Heart left ventricle (tissue), 16 donors: ENCODE measurements around the gene TPD52L2. TPM values are rescaled to one million over a fixed set of nuclear protein-coding genes. Genes with fewer than 3 reads are reported as not detected.

Experiments used
- ATAC-seq, 4 donors: fragments of 200-7000 bp; cut with Tn5 transposase; one replicate each; pipeline ENCODE4 v1.9.1; 2020 to 2022; ENCODE audit warnings: moderate library complexity in 4 of 4, mild to moderate bottlenecking in 3 of 4, moderate number of reproducible peaks in 1 of 4
- DNase-seq, 5 donors: peaks; one replicate each; pipeline ENCODE4 v3.0.0-alpha.2; 2020
- H3K27ac ChIP-seq, 12 donors: fragments of 200-600 bp; sonication (generic) in 4 of 12; one replicate each; pipeline versions ENCODE4 v1.5.0 to v1.8.0; 2016 to 2022; ENCODE audit warnings: mild to moderate bottlenecking in 2 of 12
- H3K27me3 ChIP-seq, 9 donors: fragments of 200-600 bp; sonication (generic) in 2 of 9; one replicate each; pipeline versions ENCODE4 v1.5.1 to v1.8.0; 2016 to 2022; ENCODE audit warnings: mild to moderate bottlenecking in 3 of 9
- H3K36me3 ChIP-seq, 9 donors: fragments of 200-600 bp; sonication (generic) in 2 of 9; one replicate each; pipeline versions ENCODE4 v1.5.0 to v1.8.0; 2018 to 2022; ENCODE audit warnings: mild to moderate bottlenecking in 2 of 9
- H3K4me1 ChIP-seq, 12 donors: fragments of 200-600 bp; sonication (generic) in 4 of 12; one replicate each; pipeline versions ENCODE4 v1.5.0 to v1.8.0; 2016 to 2022; ENCODE audit warnings: mild to moderate bottlenecking in 3 of 12
- H3K4me3 ChIP-seq, 12 donors: fragments of 200-600 bp; sonication (generic) in 4 of 12; one replicate each; pipeline versions ENCODE4 v1.5.0 to v1.8.0; 2017 to 2022; ENCODE audit warnings: mild to moderate bottlenecking in 9 of 12, moderate library complexity in 4 of 12
- H3K9me3 ChIP-seq, 12 donors: fragments of 200-600 bp; sonication (generic) in 4 of 12; one replicate each; pipeline versions ENCODE4 v1.5.0 to v1.8.0; 2016 to 2022; ENCODE audit warnings: mild to moderate bottlenecking in 1 of 12
- POLR2A ChIP-seq, 2 donors: fragments of 450-650 bp; IDR thresholded peaks; one replicate each; pipeline ENCODE4 v1.6.1; 2017; ENCODE audit warnings: antibody characterized with exemption in 2 of 2, mild to moderate bottlenecking in 2 of 2, moderate library complexity in 2 of 2
- WGBS, 4 donors: extraction: QIAGEN DNeasy Blood & Tissue Kit in 2 of 4; methylation state at CpG; one replicate each; pipeline versions ENCODE4 v1.1.5 to v1.1.7; 2013 to 2018; 5-methylcytosine and 5-hydroxymethylcytosine counted together
- intact Hi-C, 10 donors: fragments of 100-400 bp; cut with DNase I; formaldehyde crosslinking; loops; one replicate each; pipeline versions ENCODE4 v1.11.1 to v1.14.2; 2022
- microRNA counts, 2 donors: library from miRNA; unstranded; fragments of <30 nt; microRNA quantifications; one replicate each; lab custom pipeline; 2016
- microRNA-seq, 4 donors: library from miRNA; unstranded; fragments of <30 nt; microRNA quantifications; one replicate each; pipeline versions ENCODE4 to v1.2.0, GENCODE V29; 2017 to 2020
- polyA plus RNA-seq, 2 donors: library from polyadenylated mRNA; stranded (reverse); fragments of 200-250 nt; gene quantifications; one replicate each; pipeline ENCODE4 v1.2.3, GENCODE V29; 2013
- total RNA-seq, 9 donors: library from RNA; depleted of rRNA in 2 of 9; stranded (reverse); fragments of >200 nt in 2 of 9; fragmentation: NEBNext Ultra II Directional in 3 of 9; extraction: Animal tissue kit (Norgen Biotek cat#: 25700) in 3 of 9; gene quantifications; one replicate each; pipeline versions ENCODE4 v1.1.0 to v1.2.4, GENCODE V29; 2016 to 2023
- TF ChIP-seq, protein P1 (sequence below), 12 donors: fragments of 200-600 bp; sonication (generic) in 4 of 12; IDR thresholded peaks; one replicate each; pipeline versions ENCODE4 v1.5.0 to v1.8.0; 2018 to 2022; ENCODE audit warnings: antibody characterized with exemption in 12 of 12, mild to moderate bottlenecking in 5 of 12
- donor health status: ischemic (EF 13 %, LVEDD 7.1; RV severe dilation, severe dysfunction).
- donor health status: healthy with polysubstance abuse.
- donor health status: DM: no; HTN: yes; CAD: no.
- donor health status: DM: no; HTN: no; CAD: no.
- donor health status: ischemic (EF 25% LVEDD 6.9; RV normal size, moderate dysfunction).
- donor health status: ischemic (EF 25% LVEDD 5.7; RV mildly dilated, moderate dysfunction).
- donor health status: healthy.
- donor health status: DM: yes; HTN: yes; CAD: no.
- donor health status: ischemic (EF 35%, LVEDD 5.7; RV mildly dilated, moderate dysfunction).
- donor health status: nonischemic (EF 11% LVEDD 7.7; RV severe dilation, severe dysfunction).
- donor health status: DM: yes; HTN: yes; CAD: no.
- donor health status: PGD.
- donor health status: ischemic (EF 29% LVEDD 5.4; RV normal size, mild dysfunction).
- donor health status: nonischemic (EF 23%, LVEDD 6.1; RV moderate dilation, normal function).

The TPD52L2 gene
- total and polyA plus RNA-seq, 11 donors = 44.4 to 179 (median 72.2) TPM

DNA sequence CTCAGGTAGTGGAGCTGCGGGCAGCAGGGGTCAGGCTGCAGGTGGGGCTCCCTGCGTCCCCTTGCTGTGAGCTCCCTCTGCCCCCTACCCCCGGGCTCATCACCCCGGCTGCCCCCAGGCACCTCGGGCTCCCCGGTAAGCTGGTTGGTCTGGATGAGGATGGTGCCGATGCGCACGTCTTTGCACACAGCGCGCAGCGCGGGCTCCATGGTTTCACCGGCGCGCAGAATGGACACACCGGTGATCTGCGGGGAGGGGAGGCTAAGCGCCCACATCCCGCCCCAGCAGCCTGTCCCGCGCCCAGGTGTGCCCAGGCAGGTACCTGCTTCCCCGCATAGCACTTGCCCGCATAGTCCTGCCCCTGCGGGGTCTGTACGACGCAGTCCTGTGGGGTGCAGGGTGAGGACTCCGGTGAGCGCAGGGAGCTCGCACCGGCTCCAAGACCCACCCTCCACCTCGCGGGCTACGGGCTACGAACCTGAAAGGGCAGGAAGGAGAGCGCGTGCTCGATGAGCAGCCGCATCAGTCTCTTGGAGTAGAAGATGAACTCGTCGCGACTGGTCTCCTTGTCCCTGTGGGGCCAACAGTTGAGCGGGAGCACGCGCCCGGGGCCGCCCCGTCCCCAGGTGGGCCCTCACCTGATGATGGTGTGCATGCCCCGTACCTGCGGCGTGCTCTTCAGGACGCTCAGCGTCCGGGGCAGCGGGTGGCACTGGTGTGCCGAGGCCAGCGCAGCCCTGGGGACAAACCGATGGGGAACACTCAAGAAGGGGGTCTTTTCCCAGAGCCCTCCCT is 75.6 kb downstream of the TPD52L2 start:
- 87 to 95% (median 92%) methylated on average over 34 to 58 of the region's 58 CpGs for WGBS, 4 donors
- TF ChIP-seq, protein P1, sequence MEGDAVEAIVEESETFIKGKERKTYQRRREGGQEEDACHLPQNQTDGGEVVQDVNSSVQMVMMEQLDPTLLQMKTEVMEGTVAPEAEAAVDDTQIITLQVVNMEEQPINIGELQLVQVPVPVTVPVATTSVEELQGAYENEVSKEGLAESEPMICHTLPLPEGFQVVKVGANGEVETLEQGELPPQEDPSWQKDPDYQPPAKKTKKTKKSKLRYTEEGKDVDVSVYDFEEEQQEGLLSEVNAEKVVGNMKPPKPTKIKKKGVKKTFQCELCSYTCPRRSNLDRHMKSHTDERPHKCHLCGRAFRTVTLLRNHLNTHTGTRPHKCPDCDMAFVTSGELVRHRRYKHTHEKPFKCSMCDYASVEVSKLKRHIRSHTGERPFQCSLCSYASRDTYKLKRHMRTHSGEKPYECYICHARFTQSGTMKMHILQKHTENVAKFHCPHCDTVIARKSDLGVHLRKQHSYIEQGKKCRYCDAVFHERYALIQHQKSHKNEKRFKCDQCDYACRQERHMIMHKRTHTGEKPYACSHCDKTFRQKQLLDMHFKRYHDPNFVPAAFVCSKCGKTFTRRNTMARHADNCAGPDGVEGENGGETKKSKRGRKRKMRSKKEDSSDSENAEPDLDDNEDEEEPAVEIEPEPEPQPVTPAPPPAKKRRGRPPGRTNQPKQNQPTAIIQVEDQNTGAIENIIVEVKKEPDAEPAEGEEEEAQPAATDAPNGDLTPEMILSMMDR (IDR thresholded peaks at IDR 0.05) = no peak
- TF ChIP-seq POLR2A (IDR thresholded peaks at IDR 0.05) = no peak
- Histone ChIP-seq H3K27ac (peak overlapping the region in 4 of 12 donors; percentile 38 to 64 (median 54)), H3K4me1 (peaks cover 0 to 27% (median 19%) of the 10 kb centered on the region in 12 donors), H3K36me3 (peaks cover 0 to 86% (median 71%) of the 10 kb centered on the region in 9 donors), H3K9me3 (no peaks in the 10 kb centered on the region), H3K4me3 (no peak overlapping the region), H3K27me3 (no peaks in the 10 kb centered on the region)
- DNase-seq (peak in 3 of 5 donors; percentile 15 to 63 (median 33)), ATAC-seq (peak in 1 of 4 donors; percentile 1)
- intact Hi-C loops = no loop called here

MicroRNA genes within 50 kb of the gene (microRNA counts, 767-probe panel; counts per million panel counts)
- microRNA hsa-miR-1914-5p (lab: Ali Mortazavi, UCI) = 71.6 to 908 counts per million in 2 donors
- 71.6 to 758 counts per million in 2 donors for microRNA hsa-miR-941 (lab: Ali Mortazavi, UCI)

Small RNA genes lying within 50 kb of the gene (microRNA-seq; reads per million reads assigned to microRNA genes)
- 1.1 to 3.1 (median 2.4) reads per million in 4 donors for gene MIR1914
- gene MIR941-1 = 0 reads per million in 4 donors
- gene MIR941-2 = 0 reads per million in 4 donors
- gene MIR941-3 = 0 reads per million in 4 donors
- gene MIR941-4 = 0 reads per million in 4 donors
- 0 reads per million in 4 donors for gene MIR941-5

Other genes with a start within 250 kb of the TPD52L2 start
- 10 to 100 TPM in 1 of 9 donors, 1 to 10 TPM in 8; 4.3 to 10.0 (median 5.9) TPM for gene GMEB2, start 238.2 kb upstream of the TPD52L2 start, total RNA-seq
- gene GMEB2, start 238.2 kb upstream of the TPD52L2 start, polyA plus RNA-seq = 1 to 10 TPM; 6.3 to 8.6 TPM
- 10 to 100 TPM in 2 of 9 donors, 1 to 10 TPM in 7; 2.9 to 15.6 (median 4.7) TPM for gene STMN3, start 211.8 kb upstream of the TPD52L2 start, total RNA-seq
- gene STMN3, start 211.8 kb upstream of the TPD52L2 start, polyA plus RNA-seq = 1 to 10 TPM; 5.2 to 6.7 TPM
- gene RTEL1, start 207.0 kb upstream of the TPD52L2 start, total RNA-seq = 10 to 100 TPM in 5 of 9 donors, 1 to 10 TPM in 4; 3.0 to 17.8 (median 10.1) TPM
- 1 to 10 TPM; 5.9 to 7.1 TPM for gene RTEL1, start 207.0 kb upstream of the TPD52L2 start, polyA plus RNA-seq
- gene TNFRSF6B, start 168.6 kb upstream of the TPD52L2 start, total RNA-seq = 1 to 10 TPM in 4 of 9 donors, under 1 TPM in 4, not detected in 1; 0.42 to 5.7 (median 0.92) TPM
- 1 to 10 TPM; 2.9 to 6.4 TPM for gene TNFRSF6B, start 168.6 kb upstream of the TPD52L2 start, polyA plus RNA-seq
- gene ARFRP1, start 157.3 kb upstream of the TPD52L2 start, total RNA-seq = 10 to 100 TPM; 27.3 to 47.8 (median 33.8) TPM
- 10 to 100 TPM; 35.9 to 38.0 TPM for gene ARFRP1, start 157.3 kb upstream of the TPD52L2 start, polyA plus RNA-seq
- gene ZGPAT, start 157.2 kb upstream of the TPD52L2 start, total RNA-seq = 10 to 100 TPM; 12.9 to 22.0 (median 18.5) TPM
- gene ZGPAT, start 157.2 kb upstream of the TPD52L2 start, polyA plus RNA-seq = 10 to 100 TPM; 27.9 to 34.4 TPM
- 1 to 10 TPM in 8 of 9 donors, under 1 TPM in 1; 0.95 to 7.1 (median 3.4) TPM for gene LIME1, start 128.6 kb upstream of the TPD52L2 start, total RNA-seq
- gene LIME1, start 128.6 kb upstream of the TPD52L2 start, polyA plus RNA-seq = 1 to 10 TPM; 2.2 to 4.4 TPM
- gene SLC2A4RG, start 125.5 kb upstream of the TPD52L2 start, total RNA-seq = 10 to 100 TPM; 41.4 to 82.5 (median 70.7) TPM
- gene SLC2A4RG, start 125.5 kb upstream of the TPD52L2 start, polyA plus RNA-seq = 10 to 100 TPM; 18.3 to 80.3 TPM
- 10 to 100 TPM; 11.2 to 27.4 (median 14.4) TPM for gene ZBTB46, start 34.0 kb upstream of the TPD52L2 start, total RNA-seq
- gene ZBTB46, start 34.0 kb upstream of the TPD52L2 start, polyA plus RNA-seq = 1 to 10 TPM; 6.6 to 8.2 TPM
- not detected for gene ABHD16B, start 3.8 kb upstream of the TPD52L2 start, total RNA-seq
- under 1 TPM; 0.12 to 0.72 TPM for gene ABHD16B, start 3.8 kb upstream of the TPD52L2 start, polyA plus RNA-seq
- gene DNAJC5, start 29.9 kb downstream of the TPD52L2 start, total RNA-seq = 10 to 100 TPM; 34.8 to 57.1 (median 46.1) TPM
- gene DNAJC5, start 29.9 kb downstream of the TPD52L2 start, polyA plus RNA-seq = 10 to 100 TPM; 21.1 to 46.3 TPM
- 10 to 100 TPM; 27.7 to 43.8 (median 37.5) TPM for gene UCKL1, start 91.1 kb downstream of the TPD52L2 start, total RNA-seq
- 10 to 100 TPM; 27.7 to 49.7 TPM for gene UCKL1, start 91.1 kb downstream of the TPD52L2 start, polyA plus RNA-seq
- 10 to 100 TPM in 8 of 9 donors, 1 to 10 TPM in 1; 7.3 to 15.9 (median 12.2) TPM for gene ZNF512B, start 104.7 kb downstream of the TPD52L2 start, total RNA-seq
- gene ZNF512B, start 104.7 kb downstream of the TPD52L2 start, polyA plus RNA-seq = 1 to 10 TPM; 7.7 to 9.3 TPM
- 1 to 10 TPM; 3.1 to 6.3 (median 4.3) TPM for gene SAMD10, start 114.4 kb downstream of the TPD52L2 start, total RNA-seq
- gene SAMD10, start 114.4 kb downstream of the TPD52L2 start, polyA plus RNA-seq = 1 to 10 TPM; 4.8 to 6.0 TPM
- 10 to 100 TPM; 41.4 to 62.6 (median 47.6) TPM for gene PRPF6, start 115.9 kb downstream of the TPD52L2 start, total RNA-seq
- gene PRPF6, start 115.9 kb downstream of the TPD52L2 start, polyA plus RNA-seq = 10 to 100 TPM; 31.0 to 58.5 TPM
- 1 to 10 TPM in 1 of 9 donors, under 1 TPM in 8; 0.16 to 1.2 (median 0.56) TPM for gene C20orf204, start 170.9 kb downstream of the TPD52L2 start, total RNA-seq
- gene C20orf204, start 170.9 kb downstream of the TPD52L2 start, polyA plus RNA-seq = under 1 TPM; 0.35 to 0.42 TPM
- gene SOX18, start 184.4 kb downstream of the TPD52L2 start, total RNA-seq = 10 to 100 TPM; 37.0 to 75.9 (median 50.7) TPM
- 10 to 100 TPM; 23.5 to 31.1 TPM for gene SOX18, start 184.4 kb downstream of the TPD52L2 start, polyA plus RNA-seq
- 10 to 100 TPM; 19.2 to 52.1 (median 42.9) TPM for gene TCEA2, start 197.9 kb downstream of the TPD52L2 start, total RNA-seq
- gene TCEA2, start 197.9 kb downstream of the TPD52L2 start, polyA plus RNA-seq = 10 to 100 TPM; 23.6 to 32.9 TPM
- 10 to 100 TPM in 2 of 9 donors, 1 to 10 TPM in 7; 3.2 to 25.6 (median 5.3) TPM for gene RGS19, start 214.2 kb downstream of the TPD52L2 start, total RNA-seq
- 1 to 10 TPM; 3.7 to 6.5 TPM for gene RGS19, start 214.2 kb downstream of the TPD52L2 start, polyA plus RNA-seq
- 1 to 10 TPM in 3 of 9 donors, under 1 TPM in 6; 0.18 to 1.9 (median 0.67) TPM for gene OPRL1, start 214.8 kb downstream of the TPD52L2 start, total RNA-seq
- under 1 TPM; 0.21 to 0.27 TPM for gene OPRL1, start 214.8 kb downstream of the TPD52L2 start, polyA plus RNA-seq
- gene LKAAEAR1, start 219.1 kb downstream of the TPD52L2 start, total RNA-seq = not detected
- not detected for gene LKAAEAR1, start 219.1 kb downstream of the TPD52L2 start, polyA plus RNA-seq
- not detected for gene NPBWR2, start 242.3 kb downstream of the TPD52L2 start, total RNA-seq
- not detected for gene NPBWR2, start 242.3 kb downstream of the TPD52L2 start, polyA plus RNA-seq